NT2/D1 (cell line): ENCODE results near the gene IFT172.

ENCODE experiments used
- SUZ12 ChIP-seq: IDR thresholded peaks from 2 replicates; pipeline ENCODE4 v1.6.1; 2011; ENCODE audit not compliant: insufficient read length, insufficient read depth; ENCODE audit errors: extremely low read depth
- YY1 ChIP-seq: IDR thresholded peaks from 2 replicates; pipeline ENCODE4 v1.6.1; 2011; ENCODE audit not compliant: insufficient read length, insufficient read depth
- ZNF274 ChIP-seq: IDR thresholded peaks from 2 replicates; pipeline ENCODE4 v1.6.1; 2011; ENCODE audit warnings: mild to moderate bottlenecking, low read depth, low read length

GRCh38 chr2:27407798-27408491 is 81.6 kb downstream of the IFT172 start:
- TF ChIP-seq YY1 (no peak), ZNF274 (no peak), SUZ12 (no peak)
